ENCODE results near the gene TBX18.

The TBX18 gene

DNA sequence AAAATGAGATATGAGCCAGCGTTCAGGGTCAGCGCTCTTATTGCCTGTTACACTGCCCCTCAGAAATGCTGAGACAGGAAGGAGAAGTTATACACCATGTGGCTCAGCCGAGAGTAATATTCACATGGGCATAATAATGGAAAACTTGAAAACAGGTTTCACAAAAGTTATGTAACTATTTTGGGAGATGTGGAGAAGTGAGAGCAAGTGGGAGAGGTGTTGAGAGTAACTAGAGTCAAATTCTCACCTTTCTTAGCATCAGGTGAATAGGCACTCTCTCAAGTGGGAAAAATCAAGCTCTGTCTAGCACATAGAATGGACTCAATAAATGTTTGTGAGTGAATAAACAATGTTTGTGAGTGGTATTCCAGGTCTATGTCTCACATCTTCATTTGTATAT lies 94.5 kb downstream of the TBX18 start:
- Histone ChIP-seq H3K27me3 (ENCODE audit: insufficient read depth, insufficient read length) (no peaks in the 10 kb centered on the region), H3K9me3 (ENCODE audit: insufficient read depth, low read length) (no peaks in the 10 kb centered on the region), H3K9ac (ENCODE audit: insufficient read length, low read depth) (no peak overlapping the region), H3K36me3 (ENCODE audit: insufficient read depth, insufficient read length, low read length) (no peaks in the 10 kb centered on the region), H3K4me3 (ENCODE audit: insufficient read length, low read depth) (no peak overlapping the region), H3K4me1 (ENCODE audit: insufficient read depth, insufficient read length) (no peaks in the 10 kb centered on the region)
- TF ChIP-seq SUZ12 (IDR thresholded peaks at IDR 0.05; ENCODE audit: extremely low read depth, insufficient read depth, insufficient read length) (no peak), YY1 (IDR thresholded peaks at IDR 0.05; ENCODE audit: insufficient read depth, insufficient read length) (no peak), ZNF274 (IDR thresholded peaks at IDR 0.05; ENCODE audit: low read depth, low read length) (no peak)
- no peak for DNase-seq (ENCODE audit: low read depth, low spot score)

GRCh38 chr6:84667252-84668213 lies 96.9 kb downstream of the TBX18 start:
- no peak for DNase-seq (ENCODE audit: low read depth, low spot score)
- H3K9ac ChIP-seq (ENCODE audit: insufficient read length, low read depth) = no peak overlapping the region
- no peak for TF ChIP-seq ZNF274 (IDR thresholded peaks at IDR 0.05; ENCODE audit: low read depth, low read length)
- TF ChIP-seq SUZ12 (IDR thresholded peaks at IDR 0.05; ENCODE audit: extremely low read depth, insufficient read depth, insufficient read length) = no peak
- TF ChIP-seq YY1 (IDR thresholded peaks at IDR 0.05; ENCODE audit: insufficient read depth, insufficient read length) = no peak
- H3K36me3 ChIP-seq (ENCODE audit: insufficient read depth, insufficient read length, low read length) = no peaks in the 10 kb centered on the region
- no peaks in the 10 kb centered on the region for H3K4me1 ChIP-seq (ENCODE audit: insufficient read depth, insufficient read length)
- no peaks in the 10 kb centered on the region for H3K27me3 ChIP-seq (ENCODE audit: insufficient read depth, insufficient read length)
- H3K9me3 ChIP-seq (ENCODE audit: insufficient read depth, low read length) = no peaks in the 10 kb centered on the region
- H3K4me3 ChIP-seq (ENCODE audit: insufficient read length, low read depth) = no peak overlapping the region

GRCh38 chr6:84665401-84665800 lies 99.0 kb downstream of the TBX18 start:
- TF ChIP-seq ZNF274 (IDR thresholded peaks at IDR 0.05; ENCODE audit: low read depth, low read length) (no peak), YY1 (IDR thresholded peaks at IDR 0.05; ENCODE audit: insufficient read depth, insufficient read length) (no peak), SUZ12 (IDR thresholded peaks at IDR 0.05; ENCODE audit: extremely low read depth, insufficient read depth, insufficient read length) (no peak)
- no peaks in the 10 kb centered on the region for H3K27me3 ChIP-seq (ENCODE audit: insufficient read depth, insufficient read length)
- no peak for DNase-seq (ENCODE audit: low read depth, low spot score)
- no peaks in the 10 kb centered on the region for H3K36me3 ChIP-seq (ENCODE audit: insufficient read depth, insufficient read length, low read length)
- H3K4me1 ChIP-seq (ENCODE audit: insufficient read depth, insufficient read length) = no peaks in the 10 kb centered on the region
- H3K4me3 ChIP-seq (ENCODE audit: insufficient read length, low read depth) = no peak overlapping the region
- no peak overlapping the region for H3K9ac ChIP-seq (ENCODE audit: insufficient read length, low read depth)
- no peaks in the 10 kb centered on the region for H3K9me3 ChIP-seq (ENCODE audit: insufficient read depth, low read length)

GRCh38 chr6:84663866-84664265 lies 100.5 kb downstream of the TBX18 start:
- Histone ChIP-seq H3K36me3 (ENCODE audit: insufficient read depth, insufficient read length, low read length) (no peaks in the 10 kb centered on the region), H3K4me3 (ENCODE audit: insufficient read length, low read depth) (no peak overlapping the region), H3K27me3 (ENCODE audit: insufficient read depth, insufficient read length) (no peaks in the 10 kb centered on the region), H3K9me3 (ENCODE audit: insufficient read depth, low read length) (no peaks in the 10 kb centered on the region), H3K4me1 (ENCODE audit: insufficient read depth, insufficient read length) (no peaks in the 10 kb centered on the region), H3K9ac (ENCODE audit: insufficient read length, low read depth) (no peak overlapping the region)
- TF ChIP-seq SUZ12 (IDR thresholded peaks at IDR 0.05; ENCODE audit: extremely low read depth, insufficient read depth, insufficient read length) (no peak), ZNF274 (IDR thresholded peaks at IDR 0.05; ENCODE audit: low read depth, low read length) (no peak), YY1 (IDR thresholded peaks at IDR 0.05; ENCODE audit: insufficient read depth, insufficient read length) (no peak)
- no peak for DNase-seq (ENCODE audit: low read depth, low spot score)

- H3K4me3 ChIP-seq (ENCODE audit: insufficient read length, low read depth) = no peak overlapping the region
- no peaks in the 10 kb centered on the region for H3K9me3 ChIP-seq (ENCODE audit: insufficient read depth, low read length)
- no peaks in the 10 kb centered on the region for H3K27me3 ChIP-seq (ENCODE audit: insufficient read depth, insufficient read length)
- no peak overlapping the region for H3K9ac ChIP-seq (ENCODE audit: insufficient read length, low read depth)
- H3K36me3 ChIP-seq (ENCODE audit: insufficient read depth, insufficient read length, low read length) = no peaks in the 10 kb centered on the region
- TF ChIP-seq YY1 (IDR thresholded peaks at IDR 0.05; ENCODE audit: insufficient read depth, insufficient read length) (no peak), SUZ12 (IDR thresholded peaks at IDR 0.05; ENCODE audit: extremely low read depth, insufficient read depth, insufficient read length) (no peak), ZNF274 (IDR thresholded peaks at IDR 0.05; ENCODE audit: low read depth, low read length) (no peak)
- DNase-seq (ENCODE audit: low read depth, low spot score) = no peak
- H3K4me1 ChIP-seq (ENCODE audit: insufficient read depth, insufficient read length) = no peaks in the 10 kb centered on the region
Measured at GRCh38 chr6:84657486-84657885, 106.9 kb downstream of the TBX18 start.

- TF ChIP-seq SUZ12 (IDR thresholded peaks at IDR 0.05; ENCODE audit: extremely low read depth, insufficient read depth, insufficient read length) (no peak), YY1 (IDR thresholded peaks at IDR 0.05; ENCODE audit: insufficient read depth, insufficient read length) (no peak), ZNF274 (IDR thresholded peaks at IDR 0.05; ENCODE audit: low read depth, low read length) (no peak)
- Histone ChIP-seq H3K9me3 (ENCODE audit: insufficient read depth, low read length) (no peaks in the 10 kb centered on the region), H3K36me3 (ENCODE audit: insufficient read depth, insufficient read length, low read length) (no peaks in the 10 kb centered on the region), H3K4me1 (ENCODE audit: insufficient read depth, insufficient read length) (no peaks in the 10 kb centered on the region), H3K9ac (ENCODE audit: insufficient read length, low read depth) (no peak overlapping the region), H3K27me3 (ENCODE audit: insufficient read depth, insufficient read length) (no peaks in the 10 kb centered on the region), H3K4me3 (ENCODE audit: insufficient read length, low read depth) (no peak overlapping the region)
- DNase-seq (ENCODE audit: low read depth, low spot score) = no peak
Measured at GRCh38 chr6:84657025-84657424, 107.4 kb downstream of the TBX18 start.

DNA sequence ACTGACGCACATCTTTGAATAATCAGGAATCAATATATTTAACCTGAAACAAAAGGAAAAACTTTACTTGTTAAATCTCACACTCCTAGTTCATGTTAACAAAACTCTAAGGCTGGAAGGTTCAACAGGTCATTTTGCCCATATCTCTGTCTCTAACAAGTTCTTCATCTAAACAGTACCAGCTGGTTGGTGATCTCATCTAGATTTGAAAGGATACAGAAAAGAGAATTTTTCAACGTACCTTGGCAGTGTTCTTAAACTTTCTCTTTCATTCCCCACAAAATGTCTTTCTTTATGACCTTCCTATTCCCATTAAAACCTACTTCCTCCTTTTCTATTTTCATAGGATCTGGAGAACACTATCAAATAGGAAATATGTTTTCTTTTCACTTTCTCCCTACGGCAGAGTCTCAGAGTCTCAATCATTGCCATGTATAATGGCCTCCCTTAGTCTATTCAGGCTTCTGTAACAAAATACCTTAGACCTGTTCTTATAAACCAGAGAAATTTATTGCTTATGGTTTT lies 111.3 kb downstream of the TBX18 start:
- no peak for DNase-seq (ENCODE audit: low read depth, low spot score)
- TF ChIP-seq YY1 (IDR thresholded peaks at IDR 0.05; ENCODE audit: insufficient read depth, insufficient read length) (no peak), SUZ12 (IDR thresholded peaks at IDR 0.05; ENCODE audit: extremely low read depth, insufficient read depth, insufficient read length) (no peak), ZNF274 (IDR thresholded peaks at IDR 0.05; ENCODE audit: low read depth, low read length) (no peak)

More for the DNA sequence above, 111.3 kb downstream of the TBX18 start:
- Histone ChIP-seq H3K27me3 (ENCODE audit: insufficient read depth, insufficient read length) (no peaks in the 10 kb centered on the region), H3K4me3 (ENCODE audit: insufficient read length, low read depth) (no peak overlapping the region), H3K4me1 (ENCODE audit: insufficient read depth, insufficient read length) (no peaks in the 10 kb centered on the region), H3K9me3 (ENCODE audit: insufficient read depth, low read length) (no peaks in the 10 kb centered on the region), H3K36me3 (ENCODE audit: insufficient read depth, insufficient read length, low read length) (no peaks in the 10 kb centered on the region), H3K9ac (ENCODE audit: insufficient read length, low read depth) (no peak overlapping the region)
